Tibial nerve (tissue), 4 donors: Measurements from ENCODE around the gene HIPK3. TPM values are rescaled to one million over a fixed set of nuclear protein-coding genes. Genes with fewer than 3 reads are reported as not detected.

Source experiments
- DNase-seq, 2 donors: peaks; one replicate each; pipeline ENCODE4 v3.0.0-alpha.2; 2019; ENCODE audit warnings: low spot score in 2 of 2
- H3K27ac ChIP-seq, 4 donors: fragments of 200-600 bp; sonication (generic) in 3 of 4; one replicate each; pipeline ENCODE4 v1.5.1; 2017 to 2019; ENCODE audit warnings: mild to moderate bottlenecking in 1 of 4
- H3K27me3 ChIP-seq, 2 donors: fragments of 200-600 bp; sonication (generic) in 1 of 2; one replicate each; pipeline versions ENCODE4 v1.5.1 to v1.6.0; 2017 to 2019
- H3K36me3 ChIP-seq, 3 donors: fragments of 200-600 bp; sonication (generic); one replicate each; pipeline ENCODE4 v1.5.1; 2018 to 2019
- H3K4me1 ChIP-seq, 4 donors: fragments of 200-600 bp; sonication (generic) in 3 of 4; one replicate each; pipeline ENCODE4 v1.5.1; 2017 to 2019
- H3K4me3 ChIP-seq, 4 donors: fragments of 200-600 bp; sonication (generic) in 3 of 4; one replicate each; pipeline ENCODE4 v1.5.1; 2017 to 2019; ENCODE audit warnings: mild to moderate bottlenecking in 1 of 4, moderate library complexity in 1 of 4
- H3K9me3 ChIP-seq, 4 donors: fragments of 200-600 bp; sonication (generic) in 3 of 4; one replicate each; pipeline ENCODE4 v1.5.1; 2017 to 2019
- CTCF ChIP-seq, 5 experiments: fragments of 200-600 bp in 3 of 5; fragments of 450-650 bp in 2 of 5; sonication (generic) in 3 of 5; IDR thresholded peaks; one replicate each; pipeline ENCODE4 v1.5.1; 2016 to 2019; ENCODE audit warnings: antibody characterized with exemption in 5 of 5, mild to moderate bottlenecking in 3 of 5, moderate library complexity in 2 of 5
- EP300 ChIP-seq, 2 donors: sonication (generic); formaldehyde crosslinking; IDR thresholded peaks; one replicate each; pipeline ENCODE4 v1.6.1; 2017; ENCODE audit warnings: antibody characterized with exemption in 2 of 2, mild to moderate bottlenecking in 1 of 2
- POLR2A ChIP-seq, 2 donors: fragments of 450-650 bp; IDR thresholded peaks; one replicate each; pipeline ENCODE4 v1.6.1; 2017; ENCODE audit warnings: antibody characterized with exemption in 2 of 2, mild to moderate bottlenecking in 2 of 2, moderate library complexity in 2 of 2
- WGBS, 2 donors: methylation state at CpG; one replicate each; pipeline ENCODE4 v1.1.5; 2018; 5-methylcytosine and 5-hydroxymethylcytosine counted together
- total RNA-seq, 4 donors: library from RNA; depleted of rRNA; stranded (reverse); fragments of >200 nt; gene quantifications; one replicate each; pipeline ENCODE4 v1.1.0, GENCODE V29; 2016

The HIPK3 gene
- total RNA-seq, 4 donors from 2014 or later: 212 to 302 (median 246) TPM

- no peaks in the 10 kb centered on the region for H3K36me3 ChIP-seq
- H3K27ac ChIP-seq: no peak overlapping the region
- peaks cover 0 to 23% of the 10 kb centered on the region in 2 donors for H3K27me3 ChIP-seq
- peaks cover 0 to 27% (median 0%) of the 10 kb centered on the region in 4 donors for H3K4me1 ChIP-seq
- no peak for DNase-seq
- whole genome bisulfite sequencing, 2 donors: 87 to 88% methylated on average over 11 of the region's 11 CpGs
- no peaks in the 10 kb centered on the region for H3K9me3 ChIP-seq
- TF ChIP-seq POLR2A (IDR thresholded peaks at IDR 0.05) (no peak), EP300 (IDR thresholded peaks at IDR 0.05) (no peak), CTCF (IDR thresholded peaks at IDR 0.05) (no peak)
- peak overlapping the region in 2 of 4 donors; percentile 46 to 70 for H3K4me3 ChIP-seq
Measured at GRCh38 chr11:33375236-33375635, 118.1 kb downstream of the HIPK3 start.

GRCh38 chr11:33375688-33376311 lies 118.6 kb downstream of the HIPK3 start, which contains the start of gene KIAA1549L:
Gene KIAA1549L (plus strand): TSS chr11:33376108.
- no peak for DNase-seq
- H3K36me3 ChIP-seq: no peaks in the 10 kb centered on the region
- no peak for TF ChIP-seq CTCF (IDR thresholded peaks at IDR 0.05)
- no peak for TF ChIP-seq EP300 (IDR thresholded peaks at IDR 0.05)
- no peak for TF ChIP-seq POLR2A (IDR thresholded peaks at IDR 0.05)
- H3K4me1 ChIP-seq: peaks cover 0 to 27% (median 0%) of the 10 kb centered on the region in 4 donors
- no peaks in the 10 kb centered on the region for H3K9me3 ChIP-seq
- WGBS, 2 donors: 2 to 3% methylated on average over 31 to 43 of the region's 70 CpGs
- peak within 1 kb of the TSS; percentile 37 to 70 (median 48) for H3K4me3 ChIP-seq
- H3K27ac ChIP-seq: peak within 1 kb of the TSS in 2 of 4 donors; percentile 60 to 80
- peaks cover 0 to 23% of the 10 kb centered on the region in 2 donors for H3K27me3 ChIP-seq

GRCh38 chr11:33376331-33377310 lies 119.4 kb downstream of the HIPK3 start:
- peaks cover 0 to 27% (median 0%) of the 10 kb centered on the region in 4 donors for H3K4me1 ChIP-seq
- TF ChIP-seq EP300 (IDR thresholded peaks at IDR 0.05) (no peak), POLR2A (IDR thresholded peaks at IDR 0.05) (no peak), CTCF (IDR thresholded peaks at IDR 0.05) (no peak)
- H3K27me3 ChIP-seq: peaks cover 0 to 23% of the 10 kb centered on the region in 2 donors
- no peaks in the 10 kb centered on the region for H3K36me3 ChIP-seq
- no peak for DNase-seq
- peak overlapping the region in 2 of 4 donors; percentile 60 to 80 for H3K27ac ChIP-seq
- peak overlapping the region; percentile 37 to 70 (median 48) for H3K4me3 ChIP-seq
- 8 to 11% methylated on average over 39 of the region's 106 CpGs for WGBS, 2 donors
- no peaks in the 10 kb centered on the region for H3K9me3 ChIP-seq

- H3K4me3 ChIP-seq: peak overlapping the region in 1 of 4 donors; percentile 70
- H3K4me1 ChIP-seq: peaks cover 0 to 27% (median 0%) of the 10 kb centered on the region in 4 donors
- H3K27ac ChIP-seq: peak overlapping the region in 2 of 4 donors; percentile 52 to 80
- WGBS, 2 donors: 51 to 59% methylated on average over 10 of the region's 10 CpGs
- H3K9me3 ChIP-seq: no peaks in the 10 kb centered on the region
- H3K27me3 ChIP-seq: peaks cover 0 to 23% of the 10 kb centered on the region in 2 donors
- TF ChIP-seq CTCF (IDR thresholded peaks at IDR 0.05) (no peak), EP300 (IDR thresholded peaks at IDR 0.05) (no peak), POLR2A (IDR thresholded peaks at IDR 0.05) (no peak)
- no peak for DNase-seq
- no peaks in the 10 kb centered on the region for H3K36me3 ChIP-seq
Measured at GRCh38 chr11:33377412-33378370, 120.5 kb downstream of the HIPK3 start.
